ENCODE data around the gene FBXL15.

Gene FBXL15

GRCh38 chr10:102398172-102399020 lies 22.2 kb upstream of the FBXL15 start:
- DNase-seq, result no peak

- DNase-seq, result peak; percentile 91
These were observed 21.2 kb upstream of the FBXL15 start for GRCh38 chr10:102399217-102400021.

- no peak for DNase-seq
These were observed 20.6 kb upstream of the FBXL15 start for GRCh38 chr10:102400076-102400475.

- DNase-seq, result no peak
These were observed 19.9 kb upstream of the FBXL15 start for GRCh38 chr10:102400598-102401341.

- no peak for DNase-seq
These were observed 19.3 kb upstream of the FBXL15 start for GRCh38 chr10:102401342-102401654.

GRCh38 chr10:102401735-102402511 lies 18.7 kb upstream of the FBXL15 start:
- no peak for DNase-seq

- DNase-seq, result no peak
These were observed 18.1 kb upstream of the FBXL15 start for GRCh38 chr10:102402512-102402896.

- DNase-seq, result no peak
These were observed 17.5 kb upstream of the FBXL15 start for GRCh38 chr10:102403115-102403514.

- DNase-seq, result no peak
These were observed 16.1 kb upstream of the FBXL15 start for GRCh38 chr10:102404361-102405107.

- no peak for DNase-seq
These were observed 15.5 kb upstream of the FBXL15 start for GRCh38 chr10:102405108-102405571.

GRCh38 chr10:102405632-102406031 lies 15.0 kb upstream of the FBXL15 start:
- no peak for DNase-seq

- DNase-seq, result no peak
These were observed 13.8 kb upstream of the FBXL15 start for GRCh38 chr10:102406815-102407214.

- no peak for DNase-seq
These were observed 13.1 kb upstream of the FBXL15 start for GRCh38 chr10:102407425-102408130.

GRCh38 chr10:102408131-102408727 lies 12.4 kb upstream of the FBXL15 start:
- DNase-seq, result no peak

GRCh38 chr10:102408728-102409603 lies 11.7 kb upstream of the FBXL15 start:
- peak; percentile 89 for DNase-seq

GRCh38 chr10:102409604-102410428 lies 10.8 kb upstream of the FBXL15 start:
- no peak for DNase-seq

GRCh38 chr10:102410429-102411073 lies 10.1 kb upstream of the FBXL15 start:
- DNase-seq, result peak; percentile 83

Measured in stimulated activated CD4-positive, alpha-beta T cell treated with anti-CD3 and anti-CD28 coated beads, Interleukin-15, amount 100 ng/mL, for 24 hours (primary cell).